Astrocyte of the hippocampus (primary cell): ENCODE results near the gene PAWR.
"Not testable (repeated sequence)": the region's sequence is repeated elsewhere in the genome, so short reads cannot be mapped to it uniquely, and the experiment has no call there.

Experiments used
- DNase-seq: peaks from one replicate; pipeline ENCODE4 v3.0.0; 2011; ENCODE audit warnings: low read depth, low spot score

Gene PAWR

GRCh38 chr12:79548610-79548924, 142.2 kb downstream of the PAWR start:
- no peak for DNase-seq

GRCh38 chr12:79547735-79548609, 142.8 kb downstream of the PAWR start:
- DNase-seq = peak; percentile 87

- DNase-seq = peak; percentile 94
These were observed 143.6 kb downstream of the PAWR start for GRCh38 chr12:79547044-79547734.

GRCh38 chr12:79546466-79547043, 144.2 kb downstream of the PAWR start:
- DNase-seq = peak; percentile 84

- DNase-seq = not testable (repeated sequence)
These were observed 146.3 kb downstream of the PAWR start for GRCh38 chr12:79544439-79544838.

- no peak for DNase-seq
These were observed 153.1 kb downstream of the PAWR start for GRCh38 chr12:79537675-79538074.

- DNase-seq = no peak
These were observed 155.0 kb downstream of the PAWR start for GRCh38 chr12:79535751-79536150.
